SK-N-MC (cell line): ENCODE data around the gene RPS18.

Experiments
- EZH2 ChIP-seq: fragments of 200-600 bp; sonication (generic); IDR thresholded peaks from one replicate; pipeline ENCODE4 v1.6.1; 2017; ENCODE audit warnings: antibody characterized with exemption
- FOXP2 ChIP-seq: optimal IDR thresholded peaks from 2 replicates; pipeline ENCODE3; 2011; ENCODE audit warnings: mild to moderate bottlenecking, moderate library complexity; ENCODE audit not compliant: insufficient read depth; ENCODE audit errors: extremely low read length, control extremely low read depth
- POLR2AphosphoS5 ChIP-seq: IDR thresholded peaks from 2 replicates; pipeline ENCODE4 v1.6.1; 2012; ENCODE audit warnings: mild to moderate bottlenecking, low read depth, low read length, borderline replicate concordance

GRCh38 chr6:33235221-33235634, 36.6 kb upstream of the RPS18 start:
- TF ChIP-seq POLR2AphosphoS5 (no peak), FOXP2 (no peak), EZH2 (no peak)
